H9 (cell line): ENCODE data around the gene DUOXA1. TPM values are rescaled to one million over a fixed set of nuclear protein-coding genes. Genes with fewer than 3 reads are reported as not detected.

Experiments used
- DNase-seq: peaks from one replicate; pipeline ENCODE4 v3.0.0-alpha.2; 2017
- H2AFZ ChIP-seq: one replicate; pipeline ENCODE4 v1.6.1; 2013; ENCODE audit warnings: mild to moderate bottlenecking, low read length, control low read depth, moderate library complexity
- H2AK5ac ChIP-seq: 2 replicates; pipeline ENCODE4 v1.6.1; 2013; ENCODE audit warnings: low read length, control low read depth, mixed read lengths; ENCODE audit not compliant: insufficient read length
- H2BK120ac ChIP-seq: one replicate; pipeline ENCODE4 v1.6.1; 2013; ENCODE audit warnings: low read depth, mild to moderate bottlenecking, low read length, control low read depth, inconsistent platforms; ENCODE audit not compliant: poor library complexity, severe bottlenecking
- H2BK12ac ChIP-seq: 2 replicates; pipeline ENCODE4 v1.6.1; 2013; ENCODE audit warnings: low read length, control low read depth, mixed read lengths, low read depth; ENCODE audit not compliant: insufficient read length
- H2BK15ac ChIP-seq: 2 replicates; pipeline ENCODE4 v1.6.1; 2013; ENCODE audit warnings: low read depth, low read length, control low read depth
- H2BK20ac ChIP-seq: one replicate; pipeline ENCODE4 v1.6.1; 2013; ENCODE audit warnings: low read depth, mild to moderate bottlenecking, low read length, control low read depth, inconsistent platforms; ENCODE audit not compliant: poor library complexity, severe bottlenecking
- H2BK5ac ChIP-seq: 2 replicates; pipeline ENCODE4 v1.6.1; 2013; ENCODE audit warnings: low read length, control low read depth, mixed read lengths; ENCODE audit not compliant: insufficient read length
- H3K14ac ChIP-seq: 2 replicates; pipeline ENCODE4 v1.6.1; 2013; ENCODE audit warnings: low read length, control low read depth; ENCODE audit not compliant: insufficient read depth
- H3K18ac ChIP-seq: 2 replicates; pipeline ENCODE4 v1.6.1; 2013; ENCODE audit warnings: low read depth, mild to moderate bottlenecking, mixed read lengths, low read length, control low read depth; ENCODE audit not compliant: insufficient read length
- H3K23ac ChIP-seq: 2 replicates; pipeline ENCODE4 v1.6.1; 2013; ENCODE audit warnings: low read length, control low read depth, mixed read lengths, low read depth; ENCODE audit not compliant: insufficient read length
- H3K23me2 ChIP-seq: 2 replicates; pipeline ENCODE4 v1.6.1; 2013; ENCODE audit warnings: low read depth, mild to moderate bottlenecking, mixed read lengths, low read length, control low read depth; ENCODE audit not compliant: insufficient read length, poor library complexity, severe bottlenecking
- H3K27ac ChIP-seq: 2 replicates; pipeline ENCODE4 v1.5.1; 2013; ENCODE audit warnings: low read length, control low read depth, mixed read lengths, low read depth; ENCODE audit not compliant: insufficient read length
- H3K27me3 ChIP-seq: 2 replicates; pipeline ENCODE4 v1.6.1; 2013; ENCODE audit warnings: low read length, control low read depth, inconsistent platforms; ENCODE audit not compliant: insufficient read depth
- H3K4ac ChIP-seq: 2 replicates; pipeline ENCODE4 v1.6.1; 2013; ENCODE audit warnings: low read depth, mild to moderate bottlenecking, control low read depth, inconsistent platforms, low read length, moderate library complexity
- H3K4me1 ChIP-seq: 2 replicates; pipeline ENCODE4 v1.6.1; 2013; ENCODE audit warnings: low read length, control low read depth, inconsistent platforms; ENCODE audit not compliant: insufficient read depth
- H3K4me2 ChIP-seq: 2 replicates; pipeline ENCODE4 v1.6.1; 2013; ENCODE audit warnings: low read length, control low read depth, mixed read lengths; ENCODE audit not compliant: insufficient read length, insufficient read depth
- H3K56ac ChIP-seq: 2 replicates; pipeline ENCODE4 v1.6.1; 2013; ENCODE audit warnings: low read depth, mild to moderate bottlenecking, mixed read lengths, low read length, control low read depth; ENCODE audit not compliant: insufficient read length
- H3K79me1 ChIP-seq: 2 replicates; pipeline ENCODE4 v1.6.1; 2013; ENCODE audit warnings: low read depth, mild to moderate bottlenecking, moderate library complexity, low read length, control low read depth, inconsistent platforms; ENCODE audit not compliant: insufficient read depth, poor library complexity, severe bottlenecking
- H3K79me2 ChIP-seq: 2 replicates; pipeline ENCODE4 v1.6.1; 2013; ENCODE audit warnings: low read length, control low read depth, inconsistent platforms; ENCODE audit not compliant: insufficient read depth
- H3K9ac ChIP-seq: 2 replicates; pipeline ENCODE4 v1.6.1; 2013; ENCODE audit warnings: low read length, control low read depth, mixed read lengths; ENCODE audit not compliant: insufficient read length; ENCODE audit errors: extremely low read depth
- H3K9me3 ChIP-seq: one replicate; pipeline ENCODE4 v1.6.1; 2013; ENCODE audit warnings: low read depth, low read length, inconsistent platforms; ENCODE audit not compliant: control insufficient read depth
- H3T11ph ChIP-seq: one replicate; pipeline ENCODE4 v1.6.1; 2013; ENCODE audit warnings: mild to moderate bottlenecking, low read length, control low read depth, inconsistent platforms
- H4K20me1 ChIP-seq: one replicate; pipeline ENCODE4 v1.6.1; 2013; ENCODE audit not compliant: control insufficient read depth, insufficient read length, insufficient read depth
- H4K5ac ChIP-seq: 2 replicates; pipeline ENCODE4 v1.6.1; 2013; ENCODE audit warnings: low read depth, mild to moderate bottlenecking, mixed read lengths, low read length, control low read depth; ENCODE audit not compliant: insufficient read length
- H4K8ac ChIP-seq: replicated peaks from 2 replicates; pipeline ENCODE4 v1.6.1; 2013; ENCODE audit warnings: low read length, control low read depth, mixed read lengths, low read depth; ENCODE audit not compliant: insufficient read length
- H4K91ac ChIP-seq: 2 replicates; pipeline ENCODE4 v1.6.1; 2013; ENCODE audit warnings: low read depth, mild to moderate bottlenecking, moderate library complexity, mixed read lengths, low read length, control low read depth; ENCODE audit not compliant: insufficient read length
- H3K27ac Mint-ChIP-seq, 3 experiments: 2 replicates in 2 of 3; 3 replicates in 1 of 3; pipeline ENCODE4 v1.8.0; 2020 to 2021; ENCODE audit warnings: mixed read lengths in 3 of 3, mild to moderate bottlenecking in 1 of 3, moderate library complexity in 1 of 3
- H3K27me3 Mint-ChIP-seq: 2 replicates; pipeline ENCODE4 v1.8.0; 2021; ENCODE audit warnings: low read depth, mild to moderate bottlenecking, moderate library complexity, mixed read lengths
- H3K36me3 Mint-ChIP-seq, 3 experiments: 2 replicates in 2 of 3; 3 replicates in 1 of 3; pipeline ENCODE4 v1.8.0; 2020 to 2021; ENCODE audit warnings: low read depth in 3 of 3, mixed read lengths in 3 of 3; ENCODE audit not compliant: insufficient read depth in 1 of 3
- H3K4me1 Mint-ChIP-seq, 2 experiments: 2 replicates each; pipeline ENCODE4 v1.8.0; 2020; ENCODE audit warnings: mixed read lengths in 2 of 2
- H3K4me3 Mint-ChIP-seq, 2 experiments: 2 replicates in 1 of 2; 3 replicates in 1 of 2; pipeline ENCODE4 v1.8.0; 2020 to 2021; ENCODE audit warnings: mild to moderate bottlenecking in 2 of 2, mixed read lengths in 2 of 2, moderate library complexity in 1 of 2
- H3K9me3 Mint-ChIP-seq, 2 experiments: 2 replicates in 1 of 2; 3 replicates in 1 of 2; pipeline ENCODE4 v1.8.0; 2020; ENCODE audit warnings: mild to moderate bottlenecking in 2 of 2, mixed read lengths in 2 of 2, moderate library complexity in 1 of 2
- CTCF ChIP-seq: fragments of 200-600 bp; sonication (generic); conservative IDR thresholded peaks from 3 replicates; pipeline ENCODE4 v1.8.0; 2021; ENCODE audit warnings: antibody characterized with exemption, mild to moderate bottlenecking
- WGBS: extraction: QIAGEN DNeasy Blood & Tissue Kit; methylation state at CpG from one replicate; pipeline ENCODE4 v1.1.7; 2013; ENCODE audit warnings: missing lambda C conversion rate, low lambda C conversion rate, mixed read lengths; ENCODE audit not compliant: insufficient read length; ENCODE audit errors: extremely low coverage; 5-methylcytosine and 5-hydroxymethylcytosine counted together
- total RNA-seq: library from RNA; stranded (reverse); gene quantifications from 2 replicates; pipeline ENCODE4 v1.2.1, GENCODE V29; 2021

DUOXA1 gene
- total RNA-seq, 1 experiment from 2014 or later, result 1.2 TPM

GRCh38 chr15:45089712-45090373 is 39.8 kb downstream of the DUOXA1 start:
- no peak for TF ChIP-seq CTCF
- WGBS, result no CpG with 5 or more reads among the region's 3 CpGs
- Histone ChIP-seq H3K4ac (no peak overlapping the region), H3K56ac (no peak overlapping the region), H3K27me3 (no peaks in the 10 kb centered on the region), H3K27ac (no peak overlapping the region), H2BK120ac (no peak overlapping the region), H3K79me2 (no peaks in the 10 kb centered on the region), H4K5ac (no peak overlapping the region), H3K4me2 (no peak overlapping the region), H3K9me3 (no peaks in the 10 kb centered on the region), H3K23me2 (no peaks in the 10 kb centered on the region), H4K91ac (no peak overlapping the region), H4K8ac (no peak overlapping the region), H3T11ph (no peak overlapping the region), H3K23ac (no peak overlapping the region), H3K18ac (no peak overlapping the region), H4K20me1 (no peaks in the 10 kb centered on the region), H2BK12ac (no peak overlapping the region), H3K4me1 (no peaks in the 10 kb centered on the region), H3K14ac (no peak overlapping the region), H2AFZ (no peak overlapping the region), H2BK5ac (no peak overlapping the region), H2AK5ac (no peak overlapping the region), H3K9ac (no peak overlapping the region), H3K79me1 (no peaks in the 10 kb centered on the region), H2BK15ac (no peak overlapping the region), H2BK20ac (no peak overlapping the region)
- H3K4me3 Mint-ChIP-seq, result no peak overlapping the region
- H3K27ac Mint-ChIP-seq, result no peak overlapping the region
- H3K36me3 Mint-ChIP-seq, result no peaks in the 10 kb centered on the region
- DNase-seq, result no peak
- no peaks in the 10 kb centered on the region for H3K9me3 Mint-ChIP-seq
- peaks cover 25% of the 10 kb centered on the region for H3K27me3 Mint-ChIP-seq
- H3K4me1 Mint-ChIP-seq, result no peaks in the 10 kb centered on the region
